ENCODE measurements around the gene ATP8A1.
A peak's percentile ranks its signal among the peaks of the same experiment; 100 is the strongest.
"Not testable (repeated sequence)": the region's sequence is repeated elsewhere in the genome, so short reads cannot be mapped to it uniquely, and the experiment has no call there.

The ATP8A1 gene

DNA sequence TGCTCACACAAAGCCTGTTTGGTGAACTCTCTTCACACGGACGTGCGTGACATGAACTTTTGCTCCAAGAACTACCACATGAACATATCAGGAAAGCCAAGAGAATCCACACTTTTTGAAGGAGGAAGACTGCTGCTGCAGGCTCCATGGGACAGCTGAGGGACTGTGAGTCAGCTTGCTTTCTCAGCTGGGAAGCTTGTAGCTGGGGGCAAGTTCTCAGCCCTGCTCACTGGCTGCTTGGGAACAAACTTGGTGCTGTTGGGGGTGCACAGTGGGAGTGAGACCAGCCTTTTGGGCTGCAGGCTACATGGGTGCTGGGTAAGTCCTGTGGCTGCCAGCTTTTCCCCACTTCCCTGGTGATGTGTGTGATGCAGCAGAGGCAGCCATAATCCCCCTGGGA is 123.9 kb downstream of the ATP8A1 start:
- no peak for DNase-seq (ENCODE audit: low read depth)
- H3K4me3 ChIP-seq (ENCODE audit: low read depth, low read length) = no peak overlapping the region

DNA sequence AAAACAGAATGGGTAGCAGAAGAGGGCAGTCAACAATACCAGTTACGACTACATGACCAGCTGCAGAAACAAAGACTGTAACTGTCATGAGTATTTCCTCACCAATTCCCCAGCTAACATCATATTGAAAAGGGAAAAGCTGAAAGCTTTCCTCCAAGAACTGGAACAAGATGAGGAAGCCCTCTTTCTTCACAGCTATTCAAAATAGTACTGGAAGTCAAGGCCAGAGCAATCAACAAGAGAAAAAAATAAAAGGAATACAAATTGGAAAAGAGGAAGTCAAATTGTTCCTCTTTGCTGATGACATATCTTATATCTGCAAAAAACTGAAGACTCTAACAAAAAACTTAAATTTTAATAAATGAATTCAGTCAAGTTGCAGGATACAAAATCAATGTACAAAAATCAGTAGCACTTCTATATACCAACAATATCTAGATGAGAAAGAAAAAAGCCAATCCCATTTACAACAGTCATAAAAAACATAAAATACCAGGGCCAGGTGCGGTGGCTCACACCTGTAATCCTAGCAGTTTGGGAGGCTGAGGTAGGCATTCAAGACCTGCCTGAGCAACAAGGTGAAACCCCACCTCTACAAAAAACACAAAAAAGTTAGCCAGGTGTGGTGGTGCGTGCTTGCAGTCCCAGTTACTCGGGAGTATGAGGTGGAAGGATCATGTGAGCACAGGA is 125.4 kb downstream of the ATP8A1 start:
- H3K4me3 ChIP-seq (ENCODE audit: low read depth, low read length) = no peak overlapping the region
- no peak for DNase-seq (ENCODE audit: low read depth)

GRCh38 chr4:42523066-42523718 is 133.7 kb downstream of the ATP8A1 start:
- no peak overlapping the region for H3K4me3 ChIP-seq (ENCODE audit: low read depth, low read length)
- DNase-seq (ENCODE audit: low read depth) = no peak

DNA sequence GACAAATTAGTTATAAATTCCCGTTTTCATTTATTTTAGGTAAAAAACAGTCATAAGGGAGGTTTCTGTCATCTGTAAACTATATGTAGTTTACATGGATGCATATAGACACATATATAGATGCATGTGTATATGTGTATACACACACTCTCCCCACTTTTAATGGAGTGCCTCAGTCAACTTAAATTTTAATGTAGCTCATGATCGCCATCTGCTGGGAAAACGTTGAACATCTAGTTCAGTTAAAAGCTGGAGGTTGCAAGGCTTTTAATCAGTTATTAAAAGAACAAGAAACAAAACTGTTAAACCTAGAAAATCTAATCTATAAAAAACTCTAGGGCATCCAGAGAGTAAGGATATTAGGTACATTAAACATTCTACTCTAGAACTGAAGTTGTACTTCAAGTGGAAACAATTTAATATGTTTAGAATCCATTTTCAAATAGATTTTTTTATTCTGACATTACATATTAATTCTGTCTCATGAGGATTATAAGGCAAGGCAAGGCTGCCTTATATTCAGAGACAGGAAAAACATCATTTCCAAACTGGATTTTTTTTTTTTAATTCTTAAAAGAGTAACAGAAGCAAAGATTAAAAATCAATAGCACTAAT is 137.0 kb downstream of the ATP8A1 start:
- no peak overlapping the region for H3K4me3 ChIP-seq (ENCODE audit: low read depth, low read length)
- peak; percentile 4 for DNase-seq (ENCODE audit: low read depth)

- DNase-seq (ENCODE audit: low read depth) = no peak
- H3K4me3 ChIP-seq (ENCODE audit: low read depth, low read length) = no peak overlapping the region
Observed at GRCh38 chr4:42515156-42515884, 141.6 kb downstream of the ATP8A1 start.

- DNase-seq (ENCODE audit: low read depth) = no peak
- no peak overlapping the region for H3K4me3 ChIP-seq (ENCODE audit: low read depth, low read length)
Observed at GRCh38 chr4:42513748-42514492, 143.0 kb downstream of the ATP8A1 start.

GRCh38 chr4:42512226-42512625 is 144.7 kb downstream of the ATP8A1 start:
- no peak overlapping the region for H3K4me3 ChIP-seq (ENCODE audit: low read depth, low read length)
- DNase-seq (ENCODE audit: low read depth) = no peak

GRCh38 chr4:42510225-42510624 is 146.7 kb downstream of the ATP8A1 start:
- H3K4me3 ChIP-seq (ENCODE audit: low read depth, low read length) = no peak overlapping the region
- DNase-seq (ENCODE audit: low read depth) = no peak

- no peak for DNase-seq (ENCODE audit: low read depth)
- no peak overlapping the region for H3K4me3 ChIP-seq (ENCODE audit: low read depth, low read length)
Observed at GRCh38 chr4:42501624-42502401, 155.1 kb downstream of the ATP8A1 start.

- H3K4me3 ChIP-seq (ENCODE audit: low read depth, low read length) = no peak overlapping the region
Observed at GRCh38 chr4:42498040-42498439, 158.9 kb downstream of the ATP8A1 start.

GRCh38 chr4:42497142-42497910 is 159.6 kb downstream of the ATP8A1 start:
- no peak for DNase-seq (ENCODE audit: low read depth)
- H3K4me3 ChIP-seq (ENCODE audit: low read depth, low read length) = no peak overlapping the region

More at GRCh38 chr4:42498040-42498439, 158.9 kb downstream of the ATP8A1 start:
- DNase-seq (ENCODE audit: low read depth) = no peak

- no peak for DNase-seq (ENCODE audit: low read depth)
- H3K4me3 ChIP-seq (ENCODE audit: low read depth, low read length) = no peak overlapping the region
Observed at GRCh38 chr4:42492962-42493361, 163.9 kb downstream of the ATP8A1 start.

DNA sequence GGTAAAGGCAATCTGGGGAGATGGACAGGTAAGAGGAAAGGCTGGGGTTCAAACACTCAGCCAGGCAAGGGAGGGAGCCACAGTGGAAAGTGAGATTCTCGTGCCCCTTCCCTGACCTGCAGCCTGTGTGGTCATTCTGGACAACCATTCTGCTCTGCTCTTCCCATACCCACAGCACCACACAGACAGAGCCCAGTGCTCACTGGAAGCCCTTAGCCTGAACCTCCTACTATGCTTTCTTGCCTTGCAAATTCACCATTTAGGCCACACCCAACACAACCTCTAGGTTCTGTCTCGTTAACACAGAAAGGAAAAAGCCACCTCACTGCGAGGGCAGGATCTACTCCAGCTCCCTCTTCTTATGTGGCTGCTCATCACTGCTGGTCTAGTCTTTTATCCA is 166.9 kb downstream of the ATP8A1 start:
- DNase-seq (ENCODE audit: low read depth) = no peak
- no peak overlapping the region for H3K4me3 ChIP-seq (ENCODE audit: low read depth, low read length)

DNA sequence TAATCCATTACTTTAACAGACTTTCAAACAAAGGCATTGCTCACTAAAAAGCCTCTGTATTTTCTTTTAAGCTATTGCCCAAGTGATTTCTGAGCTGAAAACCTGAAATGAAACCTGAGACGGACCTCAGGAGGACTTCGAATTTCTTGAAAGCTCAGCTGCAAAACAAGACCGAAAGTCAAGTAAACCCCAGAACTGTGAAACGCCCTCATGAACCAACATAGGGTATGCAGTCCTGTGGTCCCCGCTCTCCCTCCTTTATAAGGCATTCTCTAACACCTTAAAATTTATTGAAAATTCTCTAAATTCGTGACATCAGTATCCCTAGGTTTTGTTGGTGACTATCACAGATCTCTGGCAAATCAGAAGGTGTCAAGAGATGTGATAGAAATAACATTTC is 167.8 kb downstream of the ATP8A1 start:
- no peak for DNase-seq (ENCODE audit: low read depth)

DNA sequence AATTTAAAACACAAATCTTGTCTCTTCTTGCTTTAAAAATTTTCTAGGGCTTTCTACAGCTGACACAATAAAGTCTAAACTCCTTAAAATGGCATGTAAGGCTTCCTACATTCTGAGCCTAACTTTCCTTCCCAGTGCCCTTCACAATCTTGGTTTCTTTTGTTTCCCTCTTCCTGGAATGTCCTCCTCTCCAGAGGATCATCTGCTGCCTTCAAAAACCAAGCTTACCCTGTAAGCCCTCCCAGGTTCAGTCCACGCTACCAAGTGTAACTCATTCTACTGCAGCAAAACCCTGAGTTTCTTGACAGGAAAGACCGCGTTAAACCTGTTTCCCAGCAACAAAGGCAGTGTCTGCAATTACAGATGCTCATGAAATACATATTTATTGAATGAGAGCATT is 168.4 kb downstream of the ATP8A1 start:
- DNase-seq (ENCODE audit: low read depth) = no peak

More for the DNA sequence above, 167.8 kb downstream of the ATP8A1 start:
- H3K4me3 ChIP-seq (ENCODE audit: low read depth, low read length) = no peak overlapping the region

GRCh38 chr4:42488114-42488513 is 168.8 kb downstream of the ATP8A1 start:
- H3K4me3 ChIP-seq (ENCODE audit: low read depth, low read length) = no peak overlapping the region
- DNase-seq (ENCODE audit: low read depth) = no peak

More for the DNA sequence above, 168.4 kb downstream of the ATP8A1 start:
- no peak overlapping the region for H3K4me3 ChIP-seq (ENCODE audit: low read depth, low read length)

GRCh38 chr4:42487230-42487629 is 169.7 kb downstream of the ATP8A1 start:
- H3K4me3 ChIP-seq (ENCODE audit: low read depth, low read length) = no peak overlapping the region
- no peak for DNase-seq (ENCODE audit: low read depth)

GRCh38 chr4:42486156-42486555 is 170.7 kb downstream of the ATP8A1 start:
- DNase-seq (ENCODE audit: low read depth); H3K4me3 ChIP-seq (ENCODE audit: low read depth, low read length): not testable (repeated sequence)

All from skeletal muscle cell (primary cell).